GM12875 (cell line): ENCODE data around the gene KCNJ6.

ENCODE experiments used
- H3K4me3 ChIP-seq: one replicate; pipeline ENCODE4 v1.5.1; 2011; ENCODE audit warnings: low read depth, low read length, control low read depth
- TF ChIP-seq, protein P1 (sequence below): IDR thresholded peaks from 2 replicates; pipeline ENCODE4 v1.5.1; 2011; ENCODE audit warnings: low read depth, mild to moderate bottlenecking, control low read depth, inconsistent platforms, low read length, moderate library complexity, borderline replicate concordance; ENCODE audit not compliant: insufficient read depth

The KCNJ6 gene

DNA sequence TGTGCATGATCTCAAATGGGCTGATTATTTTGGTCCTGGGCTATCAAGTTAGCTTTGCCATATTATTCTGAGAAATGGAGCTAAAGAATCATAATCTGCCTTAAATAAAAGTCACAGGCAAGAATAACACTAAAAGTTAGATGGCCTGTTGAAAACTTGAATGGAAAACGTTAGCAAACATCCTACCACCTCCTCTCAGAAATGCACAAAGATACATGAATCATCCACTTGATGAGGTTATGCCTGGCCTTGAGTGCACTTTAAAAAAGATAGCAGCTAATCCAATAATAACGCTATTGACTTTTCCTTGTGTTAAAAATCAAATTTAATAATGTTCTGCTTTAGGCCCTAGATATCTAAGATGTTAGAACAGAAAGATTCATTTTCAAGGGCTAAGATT, 108.0 kb downstream of the KCNJ6 start:
- no peak overlapping the region for H3K4me3 ChIP-seq
- TF ChIP-seq, protein P1, sequence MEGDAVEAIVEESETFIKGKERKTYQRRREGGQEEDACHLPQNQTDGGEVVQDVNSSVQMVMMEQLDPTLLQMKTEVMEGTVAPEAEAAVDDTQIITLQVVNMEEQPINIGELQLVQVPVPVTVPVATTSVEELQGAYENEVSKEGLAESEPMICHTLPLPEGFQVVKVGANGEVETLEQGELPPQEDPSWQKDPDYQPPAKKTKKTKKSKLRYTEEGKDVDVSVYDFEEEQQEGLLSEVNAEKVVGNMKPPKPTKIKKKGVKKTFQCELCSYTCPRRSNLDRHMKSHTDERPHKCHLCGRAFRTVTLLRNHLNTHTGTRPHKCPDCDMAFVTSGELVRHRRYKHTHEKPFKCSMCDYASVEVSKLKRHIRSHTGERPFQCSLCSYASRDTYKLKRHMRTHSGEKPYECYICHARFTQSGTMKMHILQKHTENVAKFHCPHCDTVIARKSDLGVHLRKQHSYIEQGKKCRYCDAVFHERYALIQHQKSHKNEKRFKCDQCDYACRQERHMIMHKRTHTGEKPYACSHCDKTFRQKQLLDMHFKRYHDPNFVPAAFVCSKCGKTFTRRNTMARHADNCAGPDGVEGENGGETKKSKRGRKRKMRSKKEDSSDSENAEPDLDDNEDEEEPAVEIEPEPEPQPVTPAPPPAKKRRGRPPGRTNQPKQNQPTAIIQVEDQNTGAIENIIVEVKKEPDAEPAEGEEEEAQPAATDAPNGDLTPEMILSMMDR, result no peak

DNA sequence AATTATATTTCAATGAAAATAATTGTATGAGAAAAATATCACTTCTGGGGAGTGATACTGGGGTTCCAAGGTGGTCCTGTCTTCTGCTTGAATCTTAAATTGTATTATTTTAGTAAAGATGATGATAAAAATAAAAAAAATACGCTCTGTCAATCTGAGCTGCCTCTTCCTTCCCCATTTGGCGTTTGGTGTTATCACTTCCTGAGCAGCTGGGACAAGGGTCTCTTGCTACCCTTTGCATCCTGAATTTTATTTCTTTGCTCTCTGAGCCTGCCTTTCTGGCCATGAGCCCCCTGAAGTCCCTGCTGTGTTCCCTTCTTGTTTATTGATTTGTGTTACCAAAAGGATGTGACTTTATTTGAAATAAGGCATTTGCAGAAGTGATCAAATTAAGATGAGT, 111.0 kb downstream of the KCNJ6 start:
- no peak overlapping the region for H3K4me3 ChIP-seq
- TF ChIP-seq, protein P1, result no peak

DNA sequence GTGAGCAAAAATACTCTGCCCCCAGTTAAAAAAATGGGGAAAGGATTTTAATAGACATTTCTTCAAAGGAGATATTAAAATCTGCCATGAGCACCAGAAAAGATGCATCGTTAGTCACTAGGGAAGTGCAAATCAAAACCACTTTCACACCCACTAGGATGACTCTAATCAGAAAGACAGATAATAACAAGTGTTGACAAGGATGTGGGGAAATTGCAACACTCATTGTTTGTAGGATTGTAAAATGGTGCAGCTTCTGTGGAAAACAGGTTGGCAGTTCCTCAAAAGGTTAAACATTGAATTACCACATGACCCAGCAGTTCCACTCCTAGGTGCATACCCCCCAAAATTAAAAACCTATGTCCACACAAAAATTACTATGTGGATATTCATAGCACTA, 112.3 kb downstream of the KCNJ6 start:
- TF ChIP-seq, protein P1, result no peak
- H3K4me3 ChIP-seq, result no peak overlapping the region

DNA sequence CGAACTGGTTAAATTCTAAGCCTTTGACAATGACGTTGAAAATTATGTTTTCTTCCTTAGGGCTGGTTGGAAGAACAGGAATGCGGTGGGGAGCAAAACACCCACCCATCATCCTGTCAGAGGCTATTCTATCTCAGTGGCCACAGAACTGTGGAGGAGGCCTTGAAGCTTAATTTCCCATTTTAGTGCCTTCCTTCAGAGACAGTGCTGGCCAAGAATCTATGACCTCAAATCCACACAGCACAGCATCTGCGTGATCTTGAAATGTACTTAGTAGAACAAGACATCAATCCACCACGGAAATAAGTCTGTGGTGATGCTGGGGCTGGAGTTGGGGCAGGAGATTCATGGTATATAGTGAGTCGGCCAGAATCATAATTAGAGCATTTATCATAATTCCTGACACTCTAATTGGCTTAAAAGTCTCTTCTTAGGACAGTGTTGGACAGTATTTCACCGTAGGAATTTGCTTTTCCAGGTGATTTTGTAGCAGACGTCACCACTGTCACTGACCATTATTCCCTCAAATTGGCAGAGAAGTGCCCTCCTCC, 113.1 kb downstream of the KCNJ6 start:
- TF ChIP-seq, protein P1, result no peak
- H3K4me3 ChIP-seq, result no peak overlapping the region

DNA sequence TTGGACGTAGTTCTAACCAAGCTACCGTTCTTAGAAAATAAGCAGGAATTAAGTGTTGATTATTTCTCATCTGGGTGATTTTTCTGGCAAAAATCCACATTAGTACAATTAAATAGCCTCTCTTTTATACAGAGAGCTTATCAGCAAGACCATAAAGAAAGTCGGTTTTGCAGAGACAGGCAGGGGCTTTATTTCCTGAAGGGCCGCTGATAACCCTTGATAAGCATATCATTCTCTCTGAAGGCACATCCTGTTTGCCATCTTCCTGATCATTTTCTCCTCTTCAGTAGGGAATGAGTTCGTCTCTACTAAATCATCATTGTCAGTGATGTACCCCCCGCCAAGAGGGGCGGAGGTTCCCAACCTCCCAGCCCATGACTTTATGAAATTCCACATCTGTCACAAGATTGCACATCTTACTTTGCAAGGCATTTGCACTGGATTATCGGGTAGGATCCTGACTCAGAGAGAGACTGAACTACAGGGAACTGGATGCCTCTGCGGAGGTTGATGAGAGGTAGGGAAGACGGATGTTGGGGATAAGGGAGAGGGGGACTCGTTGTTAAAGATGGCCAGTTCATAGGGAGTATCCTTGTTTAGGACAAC, 115.7 kb downstream of the KCNJ6 start:
- no peak overlapping the region for H3K4me3 ChIP-seq
- TF ChIP-seq, protein P1, result no peak

DNA sequence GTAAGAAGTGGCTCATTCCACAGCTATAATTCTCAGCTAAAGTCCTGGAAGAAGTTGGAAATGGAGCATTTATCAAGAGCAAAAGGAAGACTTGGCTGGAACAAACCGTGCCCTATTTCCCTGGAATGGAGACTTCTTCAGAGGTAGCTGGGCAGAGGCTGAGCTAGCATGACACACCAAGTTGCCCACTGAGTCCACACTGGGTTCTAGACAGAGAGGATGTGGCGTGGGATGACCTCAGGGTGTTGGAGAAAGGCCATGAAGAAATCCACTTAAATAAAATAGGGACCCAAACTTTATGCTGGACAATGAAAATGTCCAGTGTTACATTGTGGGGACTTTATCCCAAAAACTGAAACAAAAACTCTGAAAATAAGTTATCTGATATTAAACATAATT, 116.2 kb downstream of the KCNJ6 start:
- TF ChIP-seq, protein P1, result no peak
- no peak overlapping the region for H3K4me3 ChIP-seq

DNA sequence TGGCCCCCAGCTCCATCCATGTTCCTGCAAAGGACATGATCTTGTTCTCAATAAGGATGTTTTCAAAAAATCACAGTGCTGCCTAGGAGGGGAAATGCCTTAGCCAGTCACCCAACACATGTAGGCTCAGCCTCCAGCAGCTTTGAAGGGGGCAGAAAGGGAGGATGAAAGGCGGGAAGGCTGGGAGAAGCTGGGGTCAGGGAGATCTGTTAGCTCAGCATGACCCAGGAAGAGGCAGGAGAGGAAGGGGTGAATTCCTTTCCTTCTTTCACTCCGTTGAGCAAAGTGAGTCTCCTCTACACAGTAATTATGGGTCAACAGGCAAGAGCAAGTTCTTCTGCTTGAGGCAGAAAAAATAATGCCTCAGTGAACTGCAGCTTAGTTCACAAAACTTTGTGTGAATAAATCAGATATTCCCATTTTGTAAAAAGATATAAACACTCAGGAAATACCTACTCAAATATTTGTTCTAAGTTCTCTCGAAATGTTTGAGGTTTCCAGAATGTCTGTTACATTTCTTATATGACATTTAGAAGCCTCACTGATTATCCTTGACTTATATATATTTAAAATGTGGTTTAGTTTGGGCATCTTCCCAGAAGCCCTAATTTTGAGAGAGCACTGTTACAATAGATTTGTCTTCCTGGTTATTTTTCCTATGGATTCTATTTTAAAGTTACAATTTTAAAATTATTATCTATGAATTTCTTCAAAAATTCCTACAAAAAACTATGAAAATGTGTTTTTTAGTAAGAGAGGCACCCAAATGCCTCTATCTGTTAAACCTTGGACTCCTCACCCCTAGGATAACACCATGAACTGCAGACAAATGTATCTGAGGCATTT, 116.8 kb downstream of the KCNJ6 start:
- no peak overlapping the region for H3K4me3 ChIP-seq
- TF ChIP-seq, protein P1, result no peak
